Measurements from ENCODE around the gene SKIDA1. TPM values are rescaled to one million over a fixed set of nuclear protein-coding genes. Genes with fewer than 3 reads are reported as not detected.
A peak's percentile ranks its signal among the peaks of the same experiment; 100 is the strongest.

SKIDA1 gene
- total RNA-seq, 4 donors from 2014 or later: 0.39 to 5.2 (median 2.3) TPM

DNA sequence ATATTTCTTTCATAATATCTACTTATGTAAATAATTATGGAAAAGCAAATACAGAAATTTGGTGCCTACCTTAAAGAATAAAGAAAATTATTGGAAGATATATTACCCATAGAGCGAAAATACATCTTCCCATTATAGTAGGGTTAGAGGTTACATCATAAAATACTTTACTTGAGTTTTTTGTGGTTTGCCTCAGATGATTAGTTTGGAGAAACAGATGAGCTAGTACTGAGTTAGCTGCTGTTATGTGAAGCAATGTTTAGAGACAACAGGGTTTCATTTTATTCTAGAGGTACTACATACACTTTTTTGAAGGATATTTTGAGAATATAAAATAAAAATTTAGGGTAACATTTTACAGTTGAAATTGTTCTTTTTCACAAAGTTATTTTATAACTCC, 5.7 kb upstream of the SKIDA1 start:
- Histone ChIP-seq H3K9me3 (no peaks in the 10 kb centered on the region), H3K27me3 (no peaks in the 10 kb centered on the region), H3K4me1 (peaks cover 0 to 40% (median 10%) of the 10 kb centered on the region in 4 donors), H3K4me3 (no peak overlapping the region), H3K36me3 (no peaks in the 10 kb centered on the region), H3K27ac (peak overlapping the region in 2 of 4 donors; percentile 97 to 99)
- DNase-seq (ENCODE audit: low spot score in 2 of 2): no peak
- TF ChIP-seq EP300 (IDR thresholded peaks at IDR 0.05): no peak
- TF ChIP-seq, protein P1, sequence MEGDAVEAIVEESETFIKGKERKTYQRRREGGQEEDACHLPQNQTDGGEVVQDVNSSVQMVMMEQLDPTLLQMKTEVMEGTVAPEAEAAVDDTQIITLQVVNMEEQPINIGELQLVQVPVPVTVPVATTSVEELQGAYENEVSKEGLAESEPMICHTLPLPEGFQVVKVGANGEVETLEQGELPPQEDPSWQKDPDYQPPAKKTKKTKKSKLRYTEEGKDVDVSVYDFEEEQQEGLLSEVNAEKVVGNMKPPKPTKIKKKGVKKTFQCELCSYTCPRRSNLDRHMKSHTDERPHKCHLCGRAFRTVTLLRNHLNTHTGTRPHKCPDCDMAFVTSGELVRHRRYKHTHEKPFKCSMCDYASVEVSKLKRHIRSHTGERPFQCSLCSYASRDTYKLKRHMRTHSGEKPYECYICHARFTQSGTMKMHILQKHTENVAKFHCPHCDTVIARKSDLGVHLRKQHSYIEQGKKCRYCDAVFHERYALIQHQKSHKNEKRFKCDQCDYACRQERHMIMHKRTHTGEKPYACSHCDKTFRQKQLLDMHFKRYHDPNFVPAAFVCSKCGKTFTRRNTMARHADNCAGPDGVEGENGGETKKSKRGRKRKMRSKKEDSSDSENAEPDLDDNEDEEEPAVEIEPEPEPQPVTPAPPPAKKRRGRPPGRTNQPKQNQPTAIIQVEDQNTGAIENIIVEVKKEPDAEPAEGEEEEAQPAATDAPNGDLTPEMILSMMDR (IDR thresholded peaks at IDR 0.05): no peak
- WGBS, 2 donors: 81 to 87% methylated on average over 1 of the region's 1 CpG

DNA sequence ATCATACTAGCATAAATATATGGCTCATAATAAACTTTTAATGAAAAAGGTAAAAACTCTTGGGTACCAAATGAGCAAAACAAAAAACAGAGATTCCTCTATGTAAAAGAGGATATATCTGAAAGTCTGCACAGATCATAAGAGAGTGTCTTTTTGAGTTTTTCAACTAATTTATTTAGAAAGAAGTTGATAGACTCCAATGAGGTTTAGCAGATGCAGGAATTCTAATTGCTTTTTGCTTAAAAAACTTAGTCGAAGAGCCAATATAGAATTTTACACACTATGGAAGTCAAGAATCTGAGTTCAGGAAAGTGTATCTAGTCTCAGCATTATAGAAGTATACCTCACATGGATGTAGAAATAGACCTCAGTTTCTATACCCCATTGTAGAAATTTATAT, 5.2 kb upstream of the SKIDA1 start:
- Histone ChIP-seq H3K27ac (peak overlapping the region in 2 of 4 donors; percentile 32 to 99), H3K36me3 (no peaks in the 10 kb centered on the region), H3K4me3 (no peak overlapping the region), H3K4me1 (peaks cover 0 to 35% (median 9%) of the 10 kb centered on the region in 4 donors), H3K9me3 (no peaks in the 10 kb centered on the region), H3K27me3 (no peaks in the 10 kb centered on the region)
- WGBS, 2 donors: 95% methylated on average over 1 of the region's 1 CpG
- TF ChIP-seq, protein P1 (IDR thresholded peaks at IDR 0.05): no peak
- TF ChIP-seq POLR2A (IDR thresholded peaks at IDR 0.05) (no peak), EP300 (IDR thresholded peaks at IDR 0.05) (no peak)
- no peak for DNase-seq (ENCODE audit: low spot score in 2 of 2)

DNA sequence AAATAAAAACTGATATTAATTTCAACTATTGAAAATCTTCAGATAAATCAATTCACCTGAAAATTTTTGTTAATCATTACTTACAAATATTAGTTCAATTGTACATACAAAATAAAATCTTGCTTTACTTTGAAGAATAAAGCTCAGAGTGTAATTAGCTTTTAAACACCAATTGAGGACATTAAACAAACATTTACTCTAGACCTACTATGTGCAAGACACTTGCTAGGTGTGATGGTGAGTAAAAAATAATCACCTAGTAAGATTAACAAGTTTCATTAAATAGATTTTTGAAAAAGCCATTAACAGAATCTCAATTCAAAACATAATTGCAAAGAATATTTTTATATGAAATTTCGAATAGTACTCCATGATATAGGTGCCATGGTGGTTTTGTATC, 4.7 kb upstream of the SKIDA1 start:
- Histone ChIP-seq H3K36me3 (no peaks in the 10 kb centered on the region), H3K4me1 (peaks cover 0 to 30% (median 7%) of the 10 kb centered on the region in 4 donors), H3K4me3 (no peak overlapping the region), H3K27me3 (no peaks in the 10 kb centered on the region), H3K9me3 (no peaks in the 10 kb centered on the region), H3K27ac (peak overlapping the region in 2 of 4 donors; percentile 32 to 99)
- 93 to 96% methylated on average over 1 of the region's 1 CpG for WGBS, 2 donors
- DNase-seq (ENCODE audit: low spot score in 2 of 2): no peak
- TF ChIP-seq, protein P1 (IDR thresholded peaks at IDR 0.05): no peak
- TF ChIP-seq EP300 (IDR thresholded peaks at IDR 0.05) (no peak), POLR2A (IDR thresholded peaks at IDR 0.05) (no peak)

DNA sequence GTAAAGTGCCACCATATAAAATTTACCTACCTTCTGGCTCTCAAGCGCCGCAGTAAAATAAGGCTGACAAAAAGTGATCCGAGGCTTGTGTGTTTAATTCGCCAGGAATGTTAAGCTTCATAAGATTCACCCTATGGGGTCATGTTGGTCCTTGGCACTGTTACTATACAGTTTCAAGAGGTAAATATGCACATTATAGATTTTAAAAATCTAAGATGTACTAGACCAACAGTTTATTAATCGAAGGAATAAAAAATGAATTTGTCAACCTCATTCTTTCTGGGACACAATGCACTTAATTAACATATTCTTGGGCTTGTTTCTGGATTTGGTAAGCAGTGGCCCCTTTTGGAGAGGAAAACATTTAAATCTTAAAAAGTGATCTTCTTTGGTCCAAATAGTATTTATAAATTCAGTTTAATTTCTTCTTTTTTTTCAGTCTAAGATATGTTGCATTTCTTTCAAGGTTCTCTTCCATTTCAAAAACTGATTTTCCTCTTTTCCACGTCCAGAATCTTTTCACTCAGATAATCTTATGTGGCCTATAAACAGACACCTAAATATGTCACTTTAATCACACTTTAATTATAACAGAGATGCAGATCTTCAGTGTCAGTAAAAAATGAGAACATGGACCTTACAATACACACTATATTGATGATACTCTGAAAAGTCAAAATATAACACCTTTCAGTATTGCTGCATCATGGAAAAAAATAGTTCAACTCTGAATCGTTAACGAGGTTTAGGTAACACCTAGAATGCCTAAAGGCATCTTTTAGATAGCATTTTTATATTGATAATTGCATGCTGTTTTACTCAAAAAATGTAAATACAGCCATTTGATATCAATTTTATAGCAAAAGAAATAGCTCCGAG, 3.8 kb upstream of the SKIDA1 start:
- Histone ChIP-seq H3K27me3 (no peaks in the 10 kb centered on the region), H3K4me1 (peaks cover 0 to 37% (median 6%) of the 10 kb centered on the region in 4 donors), H3K4me3 (peak overlapping the region in 1 of 4 donors; percentile 71), H3K36me3 (no peaks in the 10 kb centered on the region), H3K9me3 (no peaks in the 10 kb centered on the region), H3K27ac (peak overlapping the region; percentile 95 to 99 (median 97))
- DNase-seq (ENCODE audit: low spot score in 2 of 2): no peak
- peak in 1 of 2 donors; percentile 13 for TF ChIP-seq EP300 (IDR thresholded peaks at IDR 0.05)
- no peak for TF ChIP-seq POLR2A (IDR thresholded peaks at IDR 0.05)
- 73 to 79% methylated on average over 9 of the region's 9 CpGs for WGBS, 2 donors

DNA sequence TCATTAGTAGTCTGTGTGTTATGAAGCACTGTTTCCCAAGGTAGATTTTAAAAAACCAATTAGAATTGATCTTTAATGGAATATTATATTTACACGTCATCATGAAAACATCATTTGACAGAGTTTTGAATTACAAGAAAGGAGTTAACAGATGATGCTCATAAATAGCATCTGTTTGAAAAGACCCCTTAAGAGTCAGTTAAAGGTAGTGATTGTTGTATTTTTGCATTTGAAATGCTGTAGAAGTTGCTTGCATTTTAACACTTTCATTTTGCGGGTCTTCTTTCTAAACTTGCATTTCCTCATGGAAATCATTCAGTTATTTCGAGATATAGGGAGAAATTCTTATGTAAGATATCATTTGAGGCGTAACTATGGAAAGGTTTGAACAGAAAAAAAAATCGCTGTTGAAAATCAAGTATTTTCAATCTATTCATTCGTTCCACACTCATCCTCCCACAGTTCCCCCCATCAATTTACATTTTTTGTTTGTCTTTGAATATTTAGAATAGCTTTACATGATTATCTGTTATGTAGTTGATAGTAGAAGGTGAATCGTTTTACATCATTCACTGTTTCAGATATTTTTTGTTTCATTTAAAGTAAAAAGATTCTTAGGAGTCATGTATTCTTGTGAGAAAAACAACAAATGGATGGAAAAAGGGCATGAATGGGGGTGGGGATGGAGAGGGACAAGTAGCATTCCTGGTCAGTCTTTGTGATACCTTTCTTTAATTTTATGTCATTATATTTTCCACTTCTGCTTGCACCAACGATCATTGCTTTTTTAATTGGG, 3.0 kb upstream of the SKIDA1 start:
- no peak for DNase-seq (ENCODE audit: low spot score in 2 of 2)
- Histone ChIP-seq H3K9me3 (no peaks in the 10 kb centered on the region), H3K4me3 (peak overlapping the region; percentile 37 to 73 (median 64)), H3K27me3 (no peaks in the 10 kb centered on the region), H3K27ac (peak overlapping the region; percentile 95 to 99 (median 97)), H3K36me3 (no peaks in the 10 kb centered on the region), H3K4me1 (peaks cover 0 to 46% (median 6%) of the 10 kb centered on the region in 4 donors)
- 41 to 45% methylated on average over 8 of the region's 8 CpGs for WGBS, 2 donors
- TF ChIP-seq POLR2A (IDR thresholded peaks at IDR 0.05) (no peak), EP300 (IDR thresholded peaks at IDR 0.05) (no peak)
- TF ChIP-seq, protein P1 (IDR thresholded peaks at IDR 0.05): no peak

All from tibial nerve (tissue), 4 donors.